Lower leg skin (tissue), 4 donors: Measurements from ENCODE around the gene FAM3D. TPM values are rescaled to one million over a fixed set of nuclear protein-coding genes. Genes with fewer than 3 reads are reported as not detected.

Experiments used
- DNase-seq, 2 donors: peaks; one replicate each; pipeline ENCODE4 v3.0.0-alpha.2; 2019; ENCODE audit warnings: low spot score in 2 of 2
- H3K4me3 ChIP-seq: fragments of 200-600 bp; sonication (generic); 2 replicates; pipeline ENCODE4 v1.5.1; 2017; ENCODE audit warnings: mild to moderate bottlenecking, low read depth; ENCODE audit not compliant: poor library complexity, severe bottlenecking
- POLR2A ChIP-seq, 2 donors: fragments of 450-650 bp; IDR thresholded peaks; one replicate each; pipeline ENCODE4 v1.6.1; 2016 to 2017; ENCODE audit warnings: antibody characterized with exemption in 2 of 2, mild to moderate bottlenecking in 1 of 2, moderate library complexity in 1 of 2
- WGBS, 2 donors: methylation state at CpG; one replicate each; pipeline ENCODE4 v1.1.5; 2018; 5-methylcytosine and 5-hydroxymethylcytosine counted together
- intact Hi-C: fragments of 100-400 bp; cut with DNase I; formaldehyde crosslinking; loops from one replicate; pipeline ENCODE4 v1.15.0; 2023; ENCODE audit warnings: low total_unique reads
- total RNA-seq, 4 donors: library from RNA; depleted of rRNA; stranded (reverse); fragments of >200 nt; gene quantifications; one replicate each; pipeline ENCODE4 v1.1.0, GENCODE V29; 2016
- TF ChIP-seq, protein P1 (sequence below), 3 donors: fragments of 450-650 bp; IDR thresholded peaks; one replicate each; pipeline ENCODE4 v1.5.1; 2016; ENCODE audit warnings: antibody characterized with exemption in 3 of 3, mild to moderate bottlenecking in 3 of 3, moderate library complexity in 2 of 3

FAM3D gene
- total RNA-seq, 4 donors from 2014 or later, result 3.7 to 3.8 (median 3.8) TPM; not detected in 1

DNA sequence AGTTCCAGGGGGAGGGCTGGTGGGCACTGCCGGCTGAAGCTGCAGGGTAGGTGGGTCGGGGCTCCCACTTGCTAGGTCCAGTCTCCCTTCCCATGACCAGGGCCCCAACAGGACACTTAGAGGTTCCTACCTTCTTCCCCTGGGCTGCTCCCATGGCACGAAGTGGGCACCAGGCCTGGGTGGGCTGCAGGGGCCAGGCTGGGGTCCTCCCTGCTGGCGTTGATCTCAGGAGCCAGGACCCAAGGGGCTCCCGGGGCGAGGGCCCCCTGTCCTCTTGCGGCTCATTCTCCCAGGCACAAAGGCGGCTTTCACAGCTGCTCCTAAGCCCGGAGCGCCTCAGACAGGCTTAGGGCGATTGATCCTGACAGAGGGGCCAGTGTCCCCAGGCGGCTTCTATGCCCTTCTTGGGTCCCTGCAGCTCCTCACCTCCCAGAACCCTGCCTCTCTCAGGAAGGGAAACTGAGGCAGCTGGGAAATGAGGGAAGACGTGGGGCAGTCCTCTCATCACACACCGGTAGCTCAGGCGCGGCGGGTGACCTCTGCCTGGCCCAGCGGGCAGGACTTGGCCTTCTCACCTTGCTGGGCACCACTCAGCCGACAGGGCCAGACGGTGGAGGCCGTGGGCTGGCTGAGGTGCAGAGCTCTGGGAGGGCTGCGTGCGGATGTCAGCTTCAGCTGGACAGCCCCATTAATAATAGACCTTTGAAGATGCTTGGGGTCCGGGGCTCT, 39.6 kb downstream of the FAM3D start:
- 78 to 84% methylated on average over 22 of the region's 24 CpGs for WGBS, 2 donors
- TF ChIP-seq, protein P1, sequence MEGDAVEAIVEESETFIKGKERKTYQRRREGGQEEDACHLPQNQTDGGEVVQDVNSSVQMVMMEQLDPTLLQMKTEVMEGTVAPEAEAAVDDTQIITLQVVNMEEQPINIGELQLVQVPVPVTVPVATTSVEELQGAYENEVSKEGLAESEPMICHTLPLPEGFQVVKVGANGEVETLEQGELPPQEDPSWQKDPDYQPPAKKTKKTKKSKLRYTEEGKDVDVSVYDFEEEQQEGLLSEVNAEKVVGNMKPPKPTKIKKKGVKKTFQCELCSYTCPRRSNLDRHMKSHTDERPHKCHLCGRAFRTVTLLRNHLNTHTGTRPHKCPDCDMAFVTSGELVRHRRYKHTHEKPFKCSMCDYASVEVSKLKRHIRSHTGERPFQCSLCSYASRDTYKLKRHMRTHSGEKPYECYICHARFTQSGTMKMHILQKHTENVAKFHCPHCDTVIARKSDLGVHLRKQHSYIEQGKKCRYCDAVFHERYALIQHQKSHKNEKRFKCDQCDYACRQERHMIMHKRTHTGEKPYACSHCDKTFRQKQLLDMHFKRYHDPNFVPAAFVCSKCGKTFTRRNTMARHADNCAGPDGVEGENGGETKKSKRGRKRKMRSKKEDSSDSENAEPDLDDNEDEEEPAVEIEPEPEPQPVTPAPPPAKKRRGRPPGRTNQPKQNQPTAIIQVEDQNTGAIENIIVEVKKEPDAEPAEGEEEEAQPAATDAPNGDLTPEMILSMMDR (IDR thresholded peaks at IDR 0.05), result no peak
- TF ChIP-seq POLR2A (IDR thresholded peaks at IDR 0.05), result no peak
- H3K4me3 ChIP-seq, result no peak overlapping the region
- intact Hi-C loops, result loop anchor here (5.0 kb wide), 1 partner anchor 320 kb away; the partner anchor contains the start of genes HTD2 and RPP14
- DNase-seq, result no peak

DNA sequence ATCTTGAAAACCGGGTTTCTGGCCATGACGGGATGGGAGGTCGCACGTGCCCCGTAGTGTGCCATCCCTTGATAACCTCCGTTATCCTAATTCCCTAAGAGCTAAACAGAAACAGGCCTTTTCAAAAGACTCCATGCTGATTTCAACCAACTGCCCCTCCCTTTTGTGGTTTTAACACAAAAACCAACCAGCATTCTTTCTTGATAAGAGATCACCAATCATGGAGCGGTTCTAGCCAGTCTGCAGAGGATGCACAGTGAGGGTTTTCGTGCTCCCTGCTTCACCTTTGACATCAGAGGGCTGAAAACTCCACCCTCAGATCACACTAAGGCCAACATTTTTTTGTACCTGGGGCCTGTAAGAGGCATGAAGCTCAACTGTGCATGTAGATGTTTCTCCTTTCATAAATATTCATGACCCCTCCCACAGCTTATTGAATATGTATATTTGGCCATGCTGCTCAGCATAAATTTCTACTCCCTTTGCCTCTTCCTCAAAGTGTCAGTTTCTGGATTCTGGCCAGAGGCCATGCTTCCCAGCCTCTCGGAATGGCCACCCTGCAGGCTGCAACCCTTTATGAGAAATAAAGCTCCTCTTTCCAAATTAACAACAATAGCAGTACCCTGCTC, 41.3 kb downstream of the FAM3D start:
- no peak for TF ChIP-seq POLR2A (IDR thresholded peaks at IDR 0.05)
- TF ChIP-seq, protein P1 (IDR thresholded peaks at IDR 0.05), result no peak
- 88 to 93% methylated on average over 9 of the region's 9 CpGs for WGBS, 2 donors
- H3K4me3 ChIP-seq, result no peak overlapping the region
- intact Hi-C loops, result loop anchor here (5.0 kb wide), 1 partner anchor 318 kb away; the partner anchor contains the start of genes HTD2 and RPP14
- DNase-seq, result no peak

DNA sequence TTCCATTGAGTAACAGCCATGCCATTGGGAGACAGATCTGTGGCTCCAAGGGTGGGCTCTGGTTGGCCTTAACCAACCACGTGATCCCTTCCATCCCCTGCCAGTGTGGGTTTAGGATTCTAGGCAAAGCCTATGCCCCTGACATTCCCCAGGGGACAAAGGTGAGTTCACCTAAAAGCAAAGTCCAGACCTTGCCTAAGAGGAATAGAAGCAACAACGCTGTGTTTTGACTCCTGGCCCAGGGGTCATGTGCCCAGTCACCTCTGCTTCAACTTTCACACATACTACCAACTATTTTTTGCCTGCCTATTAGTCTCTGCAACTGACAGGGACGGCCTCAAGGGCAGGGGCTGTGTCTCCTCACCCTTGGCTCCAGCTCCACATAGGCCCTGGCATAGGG, 42.0 kb downstream of the FAM3D start:
- TF ChIP-seq POLR2A (IDR thresholded peaks at IDR 0.05), result no peak
- TF ChIP-seq, protein P1 (IDR thresholded peaks at IDR 0.05), result no peak
- WGBS, 2 donors, result 55 to 87% methylated on average over 3 of the region's 3 CpGs
- intact Hi-C loops, result no loop called here
- H3K4me3 ChIP-seq, result no peak overlapping the region
- no peak for DNase-seq

DNA sequence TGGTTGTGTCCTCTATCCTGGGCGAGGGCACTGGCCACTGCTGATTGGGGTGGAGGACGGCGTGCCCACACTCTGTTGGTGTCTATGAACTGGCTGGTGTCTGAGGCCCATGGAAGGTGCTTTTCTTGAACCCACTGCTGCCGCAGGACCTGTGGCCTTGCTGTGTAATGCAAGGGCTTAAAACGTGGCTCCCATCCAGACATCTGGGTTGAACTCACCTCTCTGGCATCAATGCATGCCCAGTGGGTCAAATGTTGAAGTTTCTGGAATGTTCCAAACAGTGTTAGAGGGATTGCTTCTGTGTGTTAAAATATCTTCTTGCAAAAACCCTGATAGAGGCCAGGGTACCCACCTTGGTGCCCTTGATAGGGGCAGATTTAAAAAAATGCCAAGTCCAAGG, 42.6 kb downstream of the FAM3D start:
- 78 to 81% methylated on average over 5 of the region's 5 CpGs for WGBS, 2 donors
- no peak for TF ChIP-seq POLR2A (IDR thresholded peaks at IDR 0.05)
- TF ChIP-seq, protein P1 (IDR thresholded peaks at IDR 0.05), result no peak
- intact Hi-C loops, result no loop called here
- DNase-seq, result no peak
- H3K4me3 ChIP-seq, result no peak overlapping the region

DNA sequence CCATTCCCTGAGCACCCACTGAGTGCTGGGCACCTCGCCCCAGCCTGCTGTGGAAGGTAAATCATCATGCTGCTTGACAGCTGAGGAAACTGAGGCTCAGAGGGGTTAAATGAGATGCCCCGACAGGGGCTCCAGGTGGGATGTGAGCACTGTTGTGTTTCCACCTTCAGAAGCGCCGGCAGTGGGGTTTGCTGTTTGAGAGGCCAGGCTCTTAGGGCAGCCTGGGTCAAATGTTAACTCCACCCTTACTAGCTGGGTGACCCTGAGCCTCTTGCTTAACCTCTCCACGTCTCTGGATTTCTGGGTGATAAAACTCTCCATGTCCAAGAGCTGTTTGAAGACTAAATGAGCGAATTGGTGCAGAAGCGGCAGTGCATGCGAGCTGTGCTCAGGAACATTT, 43.1 kb downstream of the FAM3D start:
- intact Hi-C loops, result no loop called here
- DNase-seq, result no peak
- TF ChIP-seq POLR2A (IDR thresholded peaks at IDR 0.05), result no peak
- TF ChIP-seq, protein P1 (IDR thresholded peaks at IDR 0.05), result no peak
- 72 to 74% methylated on average over 8 of the region's 8 CpGs for WGBS, 2 donors
- H3K4me3 ChIP-seq, result no peak overlapping the region
